ENCODE results near the gene MYRF. TPM values are rescaled to one million over a fixed set of nuclear protein-coding genes. Genes with fewer than 3 reads are reported as not detected.

MYRF gene
- total RNA-seq, 1 experiment from 2014 or later: 5.1 TPM

DNA sequence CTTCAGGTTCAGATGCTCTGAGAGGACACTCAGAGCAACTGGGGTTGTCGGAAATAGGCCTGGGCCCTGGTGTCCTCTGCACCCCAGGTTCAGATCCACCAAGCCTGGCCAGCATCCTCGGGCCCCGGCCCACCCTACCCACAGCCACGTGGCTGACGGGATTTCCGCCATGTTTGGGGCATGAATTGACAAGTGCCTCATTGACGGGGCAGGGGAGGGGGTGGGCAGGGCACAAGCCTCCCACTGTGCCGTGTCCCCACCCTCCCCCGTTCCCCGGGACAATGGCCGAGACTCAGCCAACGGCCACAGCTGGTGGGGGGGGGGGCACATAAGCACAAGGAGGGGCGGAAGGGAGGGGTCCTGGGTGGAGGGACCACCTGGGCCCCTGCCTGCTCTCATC, 8.5 kb downstream of the MYRF start:
- Histone ChIP-seq H3K9ac (ENCODE audit: low read length) (no peak overlapping the region), H3K4me1 (ENCODE audit: insufficient read depth, low read length) (peaks cover 12% of the 10 kb centered on the region), H3K36me3 (ENCODE audit: low read depth, low read length) (no peaks in the 10 kb centered on the region), H3K27me3 (ENCODE audit: low read length) (no peaks in the 10 kb centered on the region), H3K4me3 (ENCODE audit: low read length) (no peak overlapping the region), H2AFZ (ENCODE audit: low read length) (no peak overlapping the region), H3K27ac (ENCODE audit: low read length) (no peak overlapping the region), H3K9me2 (replicated peaks; ENCODE audit: low read length) (no peaks in the 10 kb centered on the region), H3K79me2 (ENCODE audit: low read length) (no peaks in the 10 kb centered on the region), H3K4me2 (ENCODE audit: low read length) (no peak overlapping the region), H4K20me1 (ENCODE audit: low read length) (no peaks in the 10 kb centered on the region), H3F3A (ENCODE audit: low read length, unreplicated experiment) (no peaks in the 10 kb centered on the region), H3K9me3 (ENCODE audit: low read length) (no peaks in the 10 kb centered on the region)
- ChIA-PET CTCF (no interaction called here), POLR2A (ENCODE audit: unreplicated experiment) (no interaction called here)
- DNase-seq: no peak
- no TSS peak for BruUV-seq (replicated peaks)
- no peak for TF ChIP-seq CTCF (conservative IDR thresholded peaks at IDR 0.05; ENCODE audit: low read depth, low read length)
- no peak for TF ChIP-seq EZH2phosphoT487 (IDR thresholded peaks at IDR 0.05; ENCODE audit: borderline replicate concordance, low read length)
- TF ChIP-seq EZH2 (IDR thresholded peaks at IDR 0.05; ENCODE audit: low read length, unreplicated experiment): no peak
- ATAC-seq: no peak
- intact Hi-C loops (cut with micrococcal nuclease): no loop called here

- H3K9ac ChIP-seq (ENCODE audit: low read length): no peak overlapping the region
- TF ChIP-seq CTCF (conservative IDR thresholded peaks at IDR 0.05; ENCODE audit: low read depth, low read length) (no peak), EZH2 (IDR thresholded peaks at IDR 0.05; ENCODE audit: low read length, unreplicated experiment) (no peak)
- H3K27ac ChIP-seq (ENCODE audit: low read length): no peak overlapping the region
- no peaks in the 10 kb centered on the region for H3K27me3 ChIP-seq (ENCODE audit: low read length)
- H3K4me1 ChIP-seq (ENCODE audit: insufficient read depth, low read length): peaks cover 5% of the 10 kb centered on the region
- DNase-seq (no peak), ATAC-seq (no peak)
- intact Hi-C loops (cut with micrococcal nuclease): no loop called here
- CTCF ChIA-PET: no interaction called here
- H4K20me1 ChIP-seq (ENCODE audit: low read length): no peaks in the 10 kb centered on the region
- H3K9me2 ChIP-seq (replicated peaks; ENCODE audit: low read length): no peaks in the 10 kb centered on the region
- H3K4me2 ChIP-seq (ENCODE audit: low read length): no peak overlapping the region
- no peaks in the 10 kb centered on the region for H3K9me3 ChIP-seq (ENCODE audit: low read length)
- H3K36me3 ChIP-seq (ENCODE audit: low read depth, low read length): no peaks in the 10 kb centered on the region
- POLR2A ChIA-PET (ENCODE audit: unreplicated experiment): no interaction called here
- H2AFZ ChIP-seq (ENCODE audit: low read length): no peak overlapping the region
- no TSS peak for BruUV-seq (replicated peaks)
- H3K4me3 ChIP-seq (ENCODE audit: low read length): no peak overlapping the region
- H3K79me2 ChIP-seq (ENCODE audit: low read length): no peaks in the 10 kb centered on the region
- no peaks in the 10 kb centered on the region for H3F3A ChIP-seq (ENCODE audit: low read length, unreplicated experiment)
Observed at GRCh38 chr11:61761440-61762222, 9.2 kb downstream of the MYRF start.

GRCh38 chr11:61762223-61762615, 9.8 kb downstream of the MYRF start:
- no peaks in the 10 kb centered on the region for H3K36me3 ChIP-seq (ENCODE audit: low read depth, low read length)
- H3K4me2 ChIP-seq (ENCODE audit: low read length): no peak overlapping the region
- CTCF ChIA-PET: no interaction called here
- no peaks in the 10 kb centered on the region for H3K27me3 ChIP-seq (ENCODE audit: low read length)
- H3K9me2 ChIP-seq (replicated peaks; ENCODE audit: low read length): no peaks in the 10 kb centered on the region
- H3K79me2 ChIP-seq (ENCODE audit: low read length): no peaks in the 10 kb centered on the region
- intact Hi-C loops (cut with micrococcal nuclease): no loop called here
- H3K9ac ChIP-seq (ENCODE audit: low read length): no peak overlapping the region
- H3K4me1 ChIP-seq (ENCODE audit: insufficient read depth, low read length): no peaks in the 10 kb centered on the region
- no peaks in the 10 kb centered on the region for H3F3A ChIP-seq (ENCODE audit: low read length, unreplicated experiment)
- POLR2A ChIA-PET (ENCODE audit: unreplicated experiment): no interaction called here
- no TSS peak for BruUV-seq (replicated peaks)
- H3K4me3 ChIP-seq (ENCODE audit: low read length): no peak overlapping the region
- ATAC-seq (no peak), DNase-seq (no peak)
- TF ChIP-seq CTCF (conservative IDR thresholded peaks at IDR 0.05; ENCODE audit: low read depth, low read length): no peak
- no peak for TF ChIP-seq EZH2 (IDR thresholded peaks at IDR 0.05; ENCODE audit: low read length, unreplicated experiment)
- TF ChIP-seq EZH2phosphoT487 (IDR thresholded peaks at IDR 0.05; ENCODE audit: borderline replicate concordance, low read length): no peak
- no peaks in the 10 kb centered on the region for H3K9me3 ChIP-seq (ENCODE audit: low read length)
- no peak overlapping the region for H2AFZ ChIP-seq (ENCODE audit: low read length)
- no peak overlapping the region for H3K27ac ChIP-seq (ENCODE audit: low read length)
- no peaks in the 10 kb centered on the region for H4K20me1 ChIP-seq (ENCODE audit: low read length)

All from PC-3 (cell line).